Esophagus mucosa (tissue), 1 donor: ENCODE results near the gene KCP. TPM values are rescaled to one million over a fixed set of nuclear protein-coding genes. Genes with fewer than 3 reads are reported as not detected.
"Not testable (repeated sequence)": the region's sequence is repeated elsewhere in the genome, so short reads cannot be mapped to it uniquely, and the experiment has no call there.

Experiments used
- ATAC-seq: fragments of 200-7000 bp; cut with Tn5 transposase; one replicate; pipeline ENCODE4 v1.9.1; 2020
- total RNA-seq: library from RNA; stranded (reverse); gene quantifications from one replicate; pipeline ENCODE4 v1.2.4, GENCODE V29; 2023
- donor health status: DM: yes; HTN: yes; CAD: no.

Gene KCP
- 1.8 TPM for total RNA-seq

DNA sequence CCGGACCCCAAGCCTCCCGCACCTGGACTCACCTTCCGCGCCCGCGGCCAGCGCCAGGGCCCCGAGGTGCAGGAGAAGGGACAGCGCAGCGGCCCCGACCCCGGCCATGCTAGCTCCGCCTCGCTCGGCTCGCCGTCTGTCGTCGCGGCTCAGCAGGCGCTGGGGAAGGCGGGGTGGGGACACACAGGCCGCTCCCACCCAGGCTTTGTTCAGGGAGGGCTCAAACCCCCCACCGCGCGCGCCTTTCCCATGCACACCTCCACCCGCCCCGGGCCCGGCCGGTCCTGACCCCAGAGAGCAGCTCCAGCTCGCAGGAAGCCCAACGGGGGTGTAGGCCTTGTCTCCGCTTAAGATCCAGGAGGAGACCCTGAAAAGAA, at the start of gene KCP:
Gene KCP (minus strand): TSS at position 141 of the 377 bp plus-strand sequence. CDS start 33 bp downstream, at position 108.
- no peak for ATAC-seq

GRCh38 chr7:128959296-128959695, 48.8 kb upstream of the KCP start:
- no peak for ATAC-seq

DNA sequence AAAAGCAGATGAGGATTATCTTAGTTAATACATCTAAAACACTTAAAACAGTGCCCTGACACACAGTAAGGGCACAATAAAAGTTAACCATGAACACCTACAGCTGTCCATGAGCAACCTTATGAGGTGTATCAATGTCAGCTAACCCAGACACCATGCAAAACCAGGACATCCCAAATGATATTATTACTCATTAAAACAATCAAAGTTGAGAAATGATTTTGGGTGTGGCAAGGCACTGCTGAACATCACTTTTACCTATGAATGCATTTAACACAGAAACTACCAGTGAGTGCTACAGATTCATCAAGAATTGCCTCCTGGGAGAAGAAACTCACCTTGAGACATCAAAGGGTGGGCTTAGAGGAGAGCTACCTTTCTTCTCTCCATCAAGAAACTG, 45.5 kb upstream of the KCP start:
- peak; percentile 37 for ATAC-seq

- no peak for ATAC-seq
These were observed 44.6 kb upstream of the KCP start for GRCh38 chr7:128954830-128955802.

DNA sequence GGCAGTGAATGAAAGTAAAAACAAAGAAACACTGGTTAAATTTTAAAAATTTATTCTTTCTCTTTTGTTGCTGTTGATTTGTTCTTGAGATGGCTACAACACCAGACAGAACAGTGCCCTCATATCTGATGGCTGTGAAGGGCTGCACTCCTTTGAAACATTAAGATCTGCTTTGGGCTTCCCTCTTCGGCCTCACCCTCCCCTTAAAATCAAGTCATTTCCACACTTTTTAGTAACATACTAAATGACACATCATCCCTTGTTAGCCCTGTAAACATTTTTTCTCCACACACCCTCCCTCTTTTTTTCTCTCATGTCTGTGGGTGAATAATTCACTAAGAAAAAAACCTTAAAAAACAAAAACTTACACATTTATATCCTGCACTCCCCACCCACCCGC, 43.6 kb upstream of the KCP start:
- no peak for ATAC-seq

DNA sequence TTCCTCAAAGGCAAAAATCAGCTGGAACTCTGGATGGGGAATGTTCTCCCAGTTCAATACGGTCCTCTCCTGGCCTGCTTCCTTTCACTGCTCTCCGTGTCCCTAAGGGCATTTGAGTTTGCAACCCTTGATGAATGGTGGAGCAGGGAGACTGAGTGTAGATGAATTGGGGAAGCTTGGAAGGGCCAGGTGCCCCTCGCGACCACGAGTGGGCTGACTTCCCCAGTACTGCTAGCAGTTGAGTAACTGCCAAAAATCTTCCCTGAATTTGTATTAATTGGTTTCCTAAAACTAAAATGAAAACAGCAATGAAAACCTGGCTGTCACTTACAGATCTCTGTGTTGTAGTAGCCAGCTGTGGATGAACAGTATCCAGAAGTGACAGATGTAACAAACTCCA, 40.8 kb upstream of the KCP start:
- ATAC-seq = no peak

DNA sequence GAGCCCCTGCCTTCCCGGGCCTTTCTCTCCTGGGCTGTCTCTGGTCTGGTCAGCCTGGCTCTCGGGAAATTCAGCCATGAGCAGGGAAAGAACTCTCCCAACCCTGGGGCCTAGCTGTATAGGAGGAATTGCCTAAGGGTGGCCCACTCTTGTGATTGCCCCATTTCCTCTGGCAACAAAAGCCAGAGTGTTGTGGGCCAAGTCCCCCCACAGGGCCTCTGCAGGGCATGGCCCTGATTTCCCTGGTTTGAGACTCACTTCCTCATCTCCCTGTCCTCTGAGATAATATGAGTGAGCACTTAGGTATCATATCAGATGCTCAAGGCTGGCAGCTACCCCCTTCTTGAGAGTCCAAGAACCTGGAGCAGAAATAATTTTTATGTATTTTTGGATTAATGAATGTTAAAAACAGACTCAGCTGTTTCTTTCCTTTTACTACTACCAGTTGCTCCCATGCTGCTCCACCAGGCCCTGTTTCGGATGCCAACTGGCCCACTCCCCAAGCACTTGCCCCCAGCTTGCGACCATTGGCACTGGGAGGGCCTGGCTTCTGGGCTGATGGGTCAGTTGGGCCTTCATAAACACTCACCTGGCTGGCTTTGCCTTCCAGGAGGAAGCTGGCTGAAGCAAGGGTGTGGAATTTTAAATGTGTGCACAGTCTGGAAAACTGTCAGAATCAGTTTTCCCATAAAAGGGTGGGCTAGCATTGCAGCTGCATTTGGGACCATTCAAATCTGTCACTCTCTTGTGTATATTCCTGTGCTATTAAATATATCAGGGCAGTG, 38.7 kb upstream of the KCP start:
- no peak for ATAC-seq

DNA sequence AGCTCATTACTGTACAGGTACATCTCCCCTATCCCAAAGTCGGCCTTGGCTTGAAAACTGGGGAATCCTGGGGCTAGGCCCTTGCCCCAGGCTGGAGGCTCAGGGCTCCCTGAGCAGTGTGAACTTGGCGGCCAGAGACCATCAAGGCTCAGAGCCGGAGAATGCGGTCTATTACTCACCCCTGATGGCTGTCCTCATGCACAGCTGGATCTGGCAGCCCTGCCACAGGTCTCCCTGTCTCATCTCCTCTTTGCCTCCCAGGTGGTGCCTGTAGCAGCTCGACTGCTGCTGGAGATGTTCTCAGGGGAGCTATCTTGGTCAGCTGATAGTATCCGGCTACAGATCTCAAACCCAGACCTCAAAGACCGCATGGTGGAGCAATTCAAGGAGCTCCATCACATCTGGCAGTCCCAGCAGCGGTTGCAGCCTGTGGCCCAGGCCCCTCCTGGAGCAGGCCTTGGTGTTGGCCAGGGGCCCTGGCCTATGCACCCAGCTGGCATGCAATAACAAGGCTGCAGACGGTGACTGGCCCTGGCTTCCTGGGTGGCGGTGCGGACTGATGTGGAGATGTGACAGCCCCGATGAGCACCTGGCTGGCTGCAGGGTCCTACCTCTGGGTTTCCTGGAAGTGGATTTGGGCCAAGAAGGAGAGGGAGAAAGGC, 37.9 kb upstream of the KCP start:
- ATAC-seq = peak; percentile 19

- peak; percentile 51 for ATAC-seq
These were observed 37.3 kb upstream of the KCP start for GRCh38 chr7:128947854-128948253.

GRCh38 chr7:128946936-128947830, 36.7 kb upstream of the KCP start:
- peak; percentile 14 for ATAC-seq

DNA sequence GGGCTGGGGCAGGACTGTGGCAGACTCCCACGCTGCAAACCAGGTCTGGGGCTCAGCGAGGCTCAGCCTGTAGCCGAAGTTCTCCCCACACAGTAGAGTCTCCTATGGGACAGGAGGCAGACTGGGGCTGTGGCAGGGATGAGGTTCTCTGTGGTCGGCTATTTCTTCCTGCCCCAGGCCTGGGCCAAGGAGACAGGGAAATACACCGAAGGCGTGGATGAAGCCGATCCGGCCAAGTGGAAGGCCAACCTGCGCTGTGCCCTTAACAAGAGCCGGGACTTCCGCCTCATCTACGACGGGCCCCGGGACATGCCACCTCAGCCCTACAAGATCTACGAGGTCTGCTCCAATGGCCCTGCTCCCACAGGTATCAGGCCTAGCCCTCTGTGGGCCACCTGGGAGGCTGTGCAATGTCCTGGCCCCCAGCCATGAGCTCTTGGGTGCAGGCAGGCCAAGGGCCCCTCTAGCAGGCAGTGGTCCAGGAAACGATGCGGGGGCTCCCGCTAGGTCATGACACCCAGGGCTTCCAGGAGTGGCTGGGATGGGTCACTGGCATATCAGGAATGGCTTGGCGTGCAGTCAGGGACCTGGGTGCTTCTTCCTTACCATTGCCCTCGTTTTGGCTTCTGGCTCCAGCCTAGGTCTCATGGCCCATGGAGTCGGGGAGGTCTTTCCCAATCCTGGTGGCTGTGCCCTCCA, 35.3 kb upstream of the KCP start:
- no peak for ATAC-seq

DNA sequence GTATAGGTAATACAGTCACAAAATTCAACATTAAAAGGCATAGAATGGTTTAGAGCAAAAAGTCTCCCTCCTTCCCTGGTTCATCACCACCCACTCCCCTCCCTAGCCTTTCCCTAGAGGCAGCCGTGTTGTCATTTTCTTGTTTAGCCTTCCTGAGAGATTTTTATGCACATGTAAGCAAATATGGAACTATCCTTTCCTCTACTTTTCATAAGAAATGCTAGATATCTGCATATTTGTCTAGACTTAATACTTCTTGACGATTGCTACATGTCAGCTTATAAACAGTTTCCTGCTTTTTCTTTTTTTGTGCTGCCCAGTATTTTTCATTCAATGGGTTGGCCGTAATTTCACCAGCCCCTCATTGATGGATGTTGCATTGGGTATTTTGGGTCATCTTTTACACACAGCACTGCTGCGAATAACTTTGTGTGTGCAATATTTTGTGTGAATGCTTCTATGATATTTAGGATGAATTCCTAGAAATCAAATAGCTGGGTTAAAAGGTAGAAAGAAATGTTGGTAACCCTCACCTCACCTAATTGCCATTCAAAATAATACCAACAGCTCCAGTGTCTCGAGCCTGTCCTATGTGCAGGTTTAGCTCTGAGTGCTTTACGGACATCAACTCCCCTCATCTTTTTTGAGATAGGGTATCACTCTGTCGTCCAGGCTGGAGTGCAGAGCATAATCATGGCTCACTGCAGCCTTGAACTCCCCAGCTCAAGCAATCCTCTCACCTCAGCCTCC, 34.2 kb upstream of the KCP start:
- no peak for ATAC-seq

- not testable (repeated sequence) for ATAC-seq
These were observed 32.7 kb upstream of the KCP start for GRCh38 chr7:128943251-128943650.

GRCh38 chr7:128941946-128942526, 31.5 kb upstream of the KCP start:
- ATAC-seq = no peak

GRCh38 chr7:128941323-128941890, 30.9 kb upstream of the KCP start:
- no peak for ATAC-seq

DNA sequence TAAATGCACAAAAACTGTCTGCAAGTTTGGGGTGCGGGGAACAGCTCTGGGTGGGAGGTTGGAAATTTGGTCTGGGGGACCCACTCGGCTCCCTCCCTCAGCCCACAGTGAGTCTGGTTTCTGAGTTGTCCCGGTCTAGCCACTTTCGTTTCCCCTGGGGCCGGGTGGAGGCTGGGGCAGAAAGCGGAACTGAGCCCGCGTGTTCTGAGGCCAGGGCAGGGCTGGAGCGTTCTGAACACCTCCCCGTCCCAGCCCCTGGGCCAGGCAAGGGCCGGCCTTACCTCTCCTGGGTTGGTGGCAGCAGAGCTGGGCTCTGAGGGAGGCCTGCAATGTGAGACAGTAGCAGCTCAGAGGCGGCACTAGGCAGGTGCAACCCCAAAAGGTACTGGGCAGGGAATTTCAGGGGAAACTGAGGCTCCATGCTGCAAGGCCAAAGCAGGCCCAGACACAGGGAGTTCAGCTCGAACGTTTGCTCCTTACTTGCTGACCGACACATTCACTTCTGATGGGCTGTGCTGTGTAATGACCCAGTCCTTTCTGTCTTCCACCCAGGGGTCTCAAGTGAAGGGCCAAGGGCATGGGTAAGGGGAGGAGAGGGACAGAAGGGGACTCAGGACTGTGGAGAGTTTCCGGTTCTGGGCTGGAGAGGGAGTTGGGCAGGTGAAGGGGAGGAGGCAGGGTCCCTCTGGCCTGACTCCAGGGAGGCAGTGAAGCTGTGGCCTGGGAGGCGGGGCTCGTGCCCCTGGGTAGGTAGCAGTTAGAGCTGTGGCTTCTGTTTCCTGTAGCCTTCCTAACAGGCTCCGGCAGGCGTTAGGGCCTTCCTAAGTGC, 30.2 kb upstream of the KCP start:
- ATAC-seq = peak; percentile 66

- peak; percentile 1 for ATAC-seq
These were observed 29.4 kb upstream of the KCP start for GRCh38 chr7:128939861-128940410.

- peak; percentile 9 for ATAC-seq
These were observed 28.8 kb upstream of the KCP start for GRCh38 chr7:128939075-128939860.
